HepG2 (cell line): ENCODE measurements around the gene B4GALT1. TPM values are rescaled to one million over a fixed set of nuclear protein-coding genes. Genes with fewer than 3 reads are reported as not detected.

Experiments
- BCLAF1 ChIP-seq: fragments of 450-650 bp; IDR thresholded peaks from 2 replicates; pipeline ENCODE4 v1.6.1; 2017; ENCODE audit warnings: mild to moderate bottlenecking
- GATAD1 ChIP-seq: IDR thresholded peaks from 2 replicates; pipeline ENCODE4 v1.6.1; 2016; ENCODE audit warnings: missing genetic modification reagents, missing compliant biosample characterization
- HNRNPL ChIP-seq: fragments of 200-400 bp; formaldehyde crosslinking; IDR thresholded peaks from 2 replicates; pipeline ENCODE4 v1.6.1; 2017; ENCODE audit warnings: mild to moderate bottlenecking, low read depth, low read length
- NCOR1 ChIP-seq: fragments of 200-600 bp; sonication (generic); IDR thresholded peaks from 2 replicates; pipeline ENCODE4 v1.7.0; 2017; ENCODE audit warnings: antibody characterized with exemption, low read length, borderline replicate concordance
- SIX1 ChIP-seq: sonication (generic); formaldehyde crosslinking; IDR thresholded peaks from 2 replicates; pipeline ENCODE4 v1.4.0; 2020; ENCODE audit warnings: missing genetic modification reagents, borderline replicate concordance
- TBP ChIP-seq: sonication (generic); formaldehyde crosslinking; IDR thresholded peaks from 2 replicates; pipeline ENCODE4 v1.5.0; 2020; ENCODE audit warnings: missing genetic modification reagents
- ZMYM3 ChIP-seq: sonication (generic); formaldehyde crosslinking; IDR thresholded peaks from 2 replicates; pipeline ENCODE4 v1.5.1; 2020; ENCODE audit warnings: mild to moderate bottlenecking, missing genetic modification reagents
- ZNF33A ChIP-seq: sonication (generic); formaldehyde crosslinking; IDR thresholded peaks from 2 replicates; pipeline ENCODE4 v1.5.1; 2020; ENCODE audit warnings: missing genetic modification reagents, mild to moderate bottlenecking, moderate library complexity, borderline replicate concordance
- ZNF407 ChIP-seq: sonication (generic); formaldehyde crosslinking; IDR thresholded peaks from one replicate; pipeline ENCODE4 v1.5.1; 2020; ENCODE audit warnings: mild to moderate bottlenecking, missing genetic modification reagents; ENCODE audit errors: not compliant biosample characterization
- ZNF670 ChIP-seq: sonication (generic); formaldehyde crosslinking; IDR thresholded peaks from 2 replicates; pipeline ENCODE4 v1.8.0; 2022; ENCODE audit warnings: mild to moderate bottlenecking, missing genetic modification reagents, borderline replicate concordance
- polyA plus RNA-seq, 8 experiments: library from polyadenylated mRNA; depleted of rRNA in 3 of 8; stranded (reverse) in 7 of 8; unstranded in 1 of 8; fragments of >200 nt; fragmentation: Illumina TruSeq in 4 of 8; extraction: Trizol in 4 of 8; gene quantifications; 2 replicates each; pipeline versions ENCODE4 v1.2.1 to v1.2.3, GENCODE V29; 2011 to 2016; ENCODE audit warnings: low read depth in 4 of 8, missing spikeins in 1 of 8, mixed read lengths in 1 of 8; ENCODE audit not compliant: insufficient read depth in 1 of 8
- total RNA-seq, 5 experiments: library from RNA; depleted of rRNA; stranded (reverse); fragments of >200 nt; fragmentation: Illumina TruSeq; extraction: Trizol; gene quantifications; 2 replicates each; pipeline ENCODE4 v1.2.3, GENCODE V29; 2016; ENCODE audit warnings: low read depth in 1 of 5
- TF ChIP-seq, protein P1 (sequence below): sonication (generic); formaldehyde crosslinking; IDR thresholded peaks from 2 replicates; pipeline ENCODE4 v1.4.0; 2020; ENCODE audit warnings: missing genetic modification reagents, mild to moderate bottlenecking, borderline replicate concordance
- TF ChIP-seq, protein P2 (sequence below): sonication (generic); formaldehyde crosslinking; IDR thresholded peaks from 2 replicates; pipeline ENCODE4 v1.4.0; 2020; ENCODE audit warnings: missing genetic modification reagents, borderline replicate concordance

Gene B4GALT1
- total and polyA plus RNA-seq, 2 of the 13 experiments (the other 11 are each of a cell fraction or from before 2014, with no cell fraction given) = 15.7 to 33.5 TPM

DNA sequence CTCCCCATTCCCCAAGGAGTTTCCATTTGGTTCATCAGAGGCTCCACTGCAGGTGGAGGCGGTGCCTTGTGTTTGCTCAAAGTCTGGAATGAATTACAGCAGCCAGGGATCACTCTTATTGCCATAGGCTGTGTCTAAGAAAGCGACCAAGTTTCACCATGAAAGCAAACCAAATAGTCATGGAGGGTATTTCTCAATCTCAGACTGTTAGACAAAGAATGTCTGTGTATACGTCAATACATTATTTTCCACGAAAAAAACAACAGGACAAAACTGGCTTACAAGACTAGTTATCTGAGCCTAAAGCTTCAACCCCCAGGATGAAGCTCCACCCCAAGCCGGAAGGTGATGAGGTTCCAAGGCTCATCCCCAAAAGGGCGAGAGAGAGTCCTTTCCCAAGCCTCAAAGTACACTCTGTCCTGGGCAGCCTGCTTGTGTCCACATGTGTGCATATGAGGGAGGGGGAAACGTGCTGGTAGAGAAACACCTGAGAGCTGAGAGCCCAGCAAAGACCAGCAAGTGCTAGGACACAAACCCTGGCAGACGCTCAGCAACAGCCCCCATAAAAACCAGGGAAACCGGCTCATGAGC is 4.3 kb downstream of the B4GALT1 start (continued):
- TF ChIP-seq, protein P1, sequence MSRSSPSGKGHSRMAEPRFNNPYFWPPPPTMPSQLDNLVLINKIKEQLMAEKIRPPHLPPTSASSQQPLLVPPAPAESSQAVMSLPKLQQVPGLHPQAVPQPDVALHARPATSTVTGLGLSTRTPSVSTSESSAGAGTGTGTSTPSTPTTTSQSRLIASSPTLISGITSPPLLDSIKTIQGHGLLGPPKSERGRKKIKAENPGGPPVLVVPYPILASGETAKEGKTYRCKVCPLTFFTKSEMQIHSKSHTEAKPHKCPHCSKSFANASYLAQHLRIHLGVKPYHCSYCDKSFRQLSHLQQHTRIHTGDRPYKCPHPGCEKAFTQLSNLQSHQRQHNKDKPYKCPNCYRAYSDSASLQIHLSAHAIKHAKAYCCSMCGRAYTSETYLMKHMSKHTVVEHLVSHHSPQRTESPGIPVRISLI = no peak
- TF ChIP-seq SIX1 (CRISPR knock-in tag) (no peak), NCOR1 (no peak; the same call in 1 of the 2 replicates), ZMYM3 (CRISPR knock-in tag) (no peak), ZNF407 (CRISPR knock-in tag) (no peak), TBP (CRISPR knock-in tag) (no peak), ZNF670 (no peak), ZNF33A (CRISPR knock-in tag) (no peak), GATAD1 (CRISPR knock-in tag) (0 out of 2 replicates have a peak, but pooled peaks have one; percentile 12), HNRNPL (no peak), BCLAF1 (no peak)
- TF ChIP-seq, protein P2, sequence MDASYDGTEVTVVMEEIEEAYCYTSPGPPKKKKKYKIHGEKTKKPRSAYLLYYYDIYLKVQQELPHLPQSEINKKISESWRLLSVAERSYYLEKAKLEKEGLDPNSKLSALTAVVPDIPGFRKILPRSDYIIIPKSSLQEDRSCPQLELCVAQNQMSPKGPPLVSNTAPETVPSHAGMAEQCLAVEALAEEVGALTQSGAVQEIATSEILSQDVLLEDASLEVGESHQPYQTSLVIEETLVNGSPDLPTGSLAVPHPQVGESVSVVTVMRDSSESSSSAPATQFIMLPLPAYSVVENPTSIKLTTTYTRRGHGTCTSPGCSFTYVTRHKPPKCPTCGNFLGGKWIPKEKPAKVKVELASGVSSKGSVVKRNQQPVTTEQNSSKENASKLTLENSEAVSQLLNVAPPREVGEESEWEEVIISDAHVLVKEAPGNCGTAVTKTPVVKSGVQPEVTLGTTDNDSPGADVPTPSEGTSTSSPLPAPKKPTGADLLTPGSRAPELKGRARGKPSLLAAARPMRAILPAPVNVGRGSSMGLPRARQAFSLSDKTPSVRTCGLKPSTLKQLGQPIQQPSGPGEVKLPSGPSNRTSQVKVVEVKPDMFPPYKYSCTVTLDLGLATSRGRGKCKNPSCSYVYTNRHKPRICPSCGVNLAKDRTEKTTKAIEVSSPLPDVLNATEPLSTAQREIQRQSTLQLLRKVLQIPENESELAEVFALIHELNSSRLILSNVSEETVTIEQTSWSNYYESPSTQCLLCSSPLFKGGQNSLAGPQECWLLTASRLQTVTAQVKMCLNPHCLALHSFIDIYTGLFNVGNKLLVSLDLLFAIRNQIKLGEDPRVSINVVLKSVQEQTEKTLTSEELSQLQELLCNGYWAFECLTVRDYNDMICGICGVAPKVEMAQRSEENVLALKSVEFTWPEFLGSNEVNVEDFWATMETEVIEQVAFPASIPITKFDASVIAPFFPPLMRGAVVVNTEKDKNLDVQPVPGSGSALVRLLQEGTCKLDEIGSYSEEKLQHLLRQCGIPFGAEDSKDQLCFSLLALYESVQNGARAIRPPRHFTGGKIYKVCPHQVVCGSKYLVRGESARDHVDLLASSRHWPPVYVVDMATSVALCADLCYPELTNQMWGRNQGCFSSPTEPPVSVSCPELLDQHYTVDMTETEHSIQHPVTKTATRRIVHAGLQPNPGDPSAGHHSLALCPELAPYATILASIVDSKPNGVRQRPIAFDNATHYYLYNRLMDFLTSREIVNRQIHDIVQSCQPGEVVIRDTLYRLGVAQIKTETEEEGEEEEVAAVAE (CRISPR knock-in tag) = no peak
